ENCODE measurements around the gene FGF12.

Gene FGF12

GRCh38 chr3:192696943-192697587, 30.3 kb downstream of the FGF12 start:
- Histone ChIP-seq H3K27me3 (ENCODE audit: control insufficient read depth, insufficient read depth, low read length) (no peaks in the 10 kb centered on the region), H3K9ac (no peak overlapping the region), H3K4me2 (ENCODE audit: low read length) (no peak overlapping the region), H3K36me3 (ENCODE audit: control insufficient read depth, insufficient read depth, low read length) (no peaks in the 10 kb centered on the region), H3K4me1 (no peaks in the 10 kb centered on the region), H3K9me3 (ENCODE audit: control insufficient read depth, low read length) (no peaks in the 10 kb centered on the region), H3K27ac (no peak overlapping the region), H3K4me3 (ENCODE audit: low read depth, low read length) (no peak overlapping the region), H2AFZ (no peak overlapping the region), H3K79me2 (no peaks in the 10 kb centered on the region)
- TF ChIP-seq CTCF (IDR thresholded peaks at IDR 0.05) = no peak

GRCh38 chr3:192687488-192688152, 39.7 kb downstream of the FGF12 start:
- TF ChIP-seq CTCF (IDR thresholded peaks at IDR 0.05) = no peak
- Histone ChIP-seq H3K36me3 (ENCODE audit: control insufficient read depth, insufficient read depth, low read length) (no peaks in the 10 kb centered on the region), H3K27ac (no peak overlapping the region), H3K9me3 (ENCODE audit: control insufficient read depth, low read length) (no peaks in the 10 kb centered on the region), H3K4me3 (ENCODE audit: low read depth, low read length) (no peak overlapping the region), H3K79me2 (no peaks in the 10 kb centered on the region), H3K4me2 (ENCODE audit: low read length) (no peak overlapping the region), H2AFZ (no peak overlapping the region), H3K27me3 (ENCODE audit: control insufficient read depth, insufficient read depth, low read length) (no peaks in the 10 kb centered on the region), H3K4me1 (no peaks in the 10 kb centered on the region), H3K9ac (no peak overlapping the region)

GRCh38 chr3:192685801-192686200, 41.5 kb downstream of the FGF12 start:
- Histone ChIP-seq H3K36me3 (ENCODE audit: control insufficient read depth, insufficient read depth, low read length) (no peaks in the 10 kb centered on the region), H3K27ac (no peak overlapping the region), H3K79me2 (no peaks in the 10 kb centered on the region), H3K4me2 (ENCODE audit: low read length) (no peak overlapping the region), H3K27me3 (ENCODE audit: control insufficient read depth, insufficient read depth, low read length) (no peaks in the 10 kb centered on the region), H3K9ac (no peak overlapping the region), H3K4me3 (ENCODE audit: low read depth, low read length) (no peak overlapping the region), H2AFZ (no peak overlapping the region), H3K9me3 (ENCODE audit: control insufficient read depth, low read length) (no peaks in the 10 kb centered on the region), H3K4me1 (no peaks in the 10 kb centered on the region)
- TF ChIP-seq CTCF (IDR thresholded peaks at IDR 0.05) = no peak

GRCh38 chr3:192684151-192684550, 43.2 kb downstream of the FGF12 start:
- H3K36me3 ChIP-seq (ENCODE audit: control insufficient read depth, insufficient read depth, low read length) = no peaks in the 10 kb centered on the region
- no peak overlapping the region for H3K27ac ChIP-seq
- H3K4me3 ChIP-seq (ENCODE audit: low read depth, low read length) = no peak overlapping the region
- H3K79me2 ChIP-seq = no peaks in the 10 kb centered on the region
- no peaks in the 10 kb centered on the region for H3K27me3 ChIP-seq (ENCODE audit: control insufficient read depth, insufficient read depth, low read length)
- H3K9me3 ChIP-seq (ENCODE audit: control insufficient read depth, low read length) = no peaks in the 10 kb centered on the region
- H3K4me1 ChIP-seq = no peaks in the 10 kb centered on the region
- no peak overlapping the region for H3K4me2 ChIP-seq (ENCODE audit: low read length)
- H2AFZ ChIP-seq = no peak overlapping the region
- no peak overlapping the region for H3K9ac ChIP-seq
- no peak for TF ChIP-seq CTCF (IDR thresholded peaks at IDR 0.05)

Data from parathyroid adenoma (tissue), 2 donors.